GM10847 (cell line): ENCODE data around the gene SLC9A7.

ENCODE experiments used
- POLR2A ChIP-seq: IDR thresholded peaks from 2 replicates; pipeline ENCODE4 v1.6.1; 2011; ENCODE audit not compliant: insufficient read length; ENCODE audit errors: extremely low read depth

The SLC9A7 gene

DNA sequence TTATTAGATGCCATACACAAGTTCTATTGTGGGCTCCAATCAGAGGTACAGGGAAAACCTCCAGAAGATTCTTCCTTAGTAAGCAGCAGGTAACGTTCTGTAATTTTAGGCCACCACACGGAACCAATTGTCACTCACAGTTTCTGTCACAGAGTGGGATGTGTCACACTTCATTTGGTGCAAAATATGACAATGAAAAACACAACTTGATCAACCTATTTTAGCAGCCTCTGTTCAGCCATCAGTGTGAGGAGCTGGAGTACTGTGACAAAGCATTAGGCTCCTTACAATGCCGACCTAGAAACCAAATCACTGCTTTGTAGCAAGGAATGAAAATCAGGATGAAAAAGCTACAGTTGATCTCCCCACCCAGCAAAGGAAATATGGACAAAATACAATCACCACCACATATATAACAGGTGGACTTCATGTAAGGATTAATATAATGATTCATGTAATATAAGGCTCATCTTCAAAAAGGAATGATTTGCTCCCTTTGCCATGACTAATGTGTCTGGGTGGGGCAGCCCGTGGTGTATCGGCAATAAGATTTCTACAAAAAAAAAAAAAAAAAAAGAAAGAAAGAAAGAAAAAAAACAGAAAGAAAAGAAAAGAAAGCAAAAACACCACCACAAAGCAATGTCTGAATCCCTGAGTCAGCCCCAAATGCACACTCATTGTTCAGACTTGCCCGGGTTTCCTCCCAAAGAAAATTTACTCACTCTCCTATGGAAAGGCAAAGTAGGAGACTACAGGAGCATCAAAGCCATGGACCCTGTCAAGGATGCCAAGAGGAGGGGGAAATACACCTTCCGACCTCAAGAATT, 36.0 kb downstream of the SLC9A7 start:
- TF ChIP-seq POLR2A = no peak

GRCh38 chrX:46716796-46717195, 42.1 kb downstream of the SLC9A7 start:
- TF ChIP-seq POLR2A = no peak

GRCh38 chrX:46715997-46716396, 42.9 kb downstream of the SLC9A7 start:
- no peak for TF ChIP-seq POLR2A

GRCh38 chrX:46715530-46715929, 43.4 kb downstream of the SLC9A7 start:
- no peak for TF ChIP-seq POLR2A

DNA sequence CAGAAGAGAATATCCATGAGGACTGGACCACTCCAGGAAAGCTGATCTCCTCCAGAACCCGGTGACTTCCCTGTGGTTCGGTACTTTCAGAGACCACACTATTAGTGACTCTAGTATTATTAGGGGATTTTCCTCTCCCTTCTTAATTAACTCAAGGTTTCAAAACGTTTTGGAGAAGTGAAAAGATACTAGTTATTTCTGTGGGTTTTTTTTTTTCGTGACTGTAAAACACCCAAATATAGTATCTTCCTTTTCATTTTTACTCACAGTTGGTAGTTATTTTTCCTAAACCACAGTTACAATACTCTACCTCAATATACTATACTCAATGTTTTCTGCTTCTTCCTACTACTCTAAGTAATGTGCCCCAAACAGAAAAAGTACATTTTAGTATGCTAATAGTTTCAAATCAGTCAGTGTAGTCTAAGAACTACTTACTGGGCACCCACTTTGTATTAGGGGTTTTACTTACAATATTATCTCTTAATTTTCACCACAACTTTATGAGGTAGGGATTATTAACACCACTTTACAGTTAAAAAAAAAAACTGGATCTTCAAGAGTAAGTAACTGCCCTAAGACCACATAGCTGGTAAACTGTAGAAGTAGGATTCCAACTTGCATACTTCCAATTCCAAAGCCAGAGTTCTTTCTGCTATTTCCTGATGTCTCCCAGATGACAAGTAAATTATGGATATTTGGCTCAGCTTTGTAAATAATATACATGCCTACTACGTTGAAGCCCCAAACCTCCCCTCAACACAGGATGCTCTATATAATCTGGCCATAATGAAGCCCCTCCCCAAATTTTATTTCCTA, 45.0 kb downstream of the SLC9A7 start:
- TF ChIP-seq POLR2A = no peak

- no peak for TF ChIP-seq POLR2A
Observed at GRCh38 chrX:46712764-46713163, 46.2 kb downstream of the SLC9A7 start.

DNA sequence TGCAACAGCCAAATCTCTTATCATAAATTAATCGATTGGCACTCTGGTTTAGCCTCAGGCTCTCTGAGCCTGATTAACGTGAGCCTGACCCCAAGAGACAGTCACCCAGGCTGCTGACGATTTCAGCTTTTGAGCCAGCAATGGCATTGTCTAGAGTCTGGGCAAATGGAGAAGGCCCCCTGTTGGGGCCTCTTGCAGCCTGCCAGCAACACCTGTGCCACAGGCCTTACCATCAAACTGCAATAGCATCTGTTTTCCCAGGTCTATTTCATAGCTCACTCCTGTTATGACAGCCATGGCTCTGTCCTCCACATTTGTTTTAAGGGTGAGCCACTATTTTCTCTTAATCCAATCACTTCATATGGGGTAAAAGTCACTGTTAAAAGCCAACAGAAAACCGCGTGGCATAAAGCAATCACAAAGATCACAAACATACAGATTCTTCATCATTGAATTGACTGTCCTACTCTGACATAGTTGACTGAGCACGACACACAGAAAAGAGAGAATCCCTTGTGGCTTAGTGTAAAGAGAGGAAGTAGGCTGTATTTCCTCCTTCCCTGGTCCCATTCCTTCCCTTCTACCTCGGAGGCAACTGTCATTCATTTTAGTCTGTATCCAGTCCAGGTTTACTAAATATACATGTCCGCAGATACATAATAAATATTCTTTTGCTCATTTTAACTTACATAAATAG, 47.8 kb downstream of the SLC9A7 start:
- TF ChIP-seq POLR2A = no peak

GRCh38 chrX:46710425-46710824, 48.5 kb downstream of the SLC9A7 start:
- no peak for TF ChIP-seq POLR2A

DNA sequence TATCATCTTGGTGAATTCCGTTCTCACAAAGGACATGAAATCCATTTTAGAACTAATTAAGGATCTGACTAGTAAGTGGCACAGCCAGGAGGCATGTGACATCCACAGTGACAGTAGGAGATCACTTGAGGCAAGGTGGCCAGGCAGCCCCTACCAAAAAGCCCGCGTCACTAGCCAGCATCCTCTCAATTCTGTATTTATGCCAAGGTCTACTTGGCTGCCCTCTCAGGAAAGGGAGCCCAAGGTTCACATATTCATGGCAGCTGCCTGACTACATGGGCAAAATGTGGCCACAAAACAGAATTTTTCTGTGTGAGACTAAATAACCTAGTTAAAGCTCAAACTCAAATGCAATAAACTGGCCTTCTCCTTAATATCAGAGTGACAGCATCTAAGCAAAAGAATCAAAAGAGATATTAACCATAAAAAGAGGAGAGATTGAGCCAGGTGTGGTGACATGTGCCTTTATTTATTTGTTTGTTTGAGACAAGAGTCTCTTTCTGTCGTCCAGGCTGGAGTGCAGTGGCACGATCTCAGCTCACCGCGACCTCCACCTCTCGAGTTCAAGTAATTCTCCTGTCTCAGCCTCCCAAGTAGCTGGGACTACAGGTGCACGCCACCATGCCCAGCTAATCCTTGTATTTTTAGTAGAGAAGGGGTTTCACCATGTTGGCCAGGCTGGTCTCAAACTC, 51.5 kb downstream of the SLC9A7 start:
- TF ChIP-seq POLR2A = no peak

DNA sequence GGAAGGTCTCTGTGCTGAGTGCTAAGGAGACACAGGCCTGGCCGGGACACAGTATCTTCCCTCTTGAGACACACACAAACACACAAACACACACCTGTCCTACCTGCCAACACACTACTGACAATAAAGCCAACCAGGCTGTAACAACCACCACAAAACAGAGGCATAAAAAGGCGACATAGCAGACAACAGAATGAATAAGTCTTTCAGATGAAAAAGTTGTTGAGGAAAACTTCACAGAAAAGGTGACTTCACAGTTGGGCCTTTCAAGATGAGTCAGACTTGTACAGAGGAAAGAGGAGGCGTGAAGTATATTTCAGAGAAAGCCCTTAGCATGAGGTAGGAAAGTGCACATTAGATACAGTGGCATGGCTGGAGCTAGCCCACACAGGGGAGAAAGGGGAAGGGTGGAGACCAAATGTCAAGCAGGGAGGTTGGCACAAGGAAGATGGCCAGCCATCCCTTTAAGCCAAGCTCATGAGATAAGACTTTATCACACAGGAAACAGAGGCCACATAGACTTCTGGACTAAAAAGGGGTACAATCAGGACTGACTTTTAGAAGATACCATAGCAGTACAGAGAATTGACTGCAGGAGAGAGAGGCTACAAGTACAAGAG, 54.0 kb downstream of the SLC9A7 start:
- TF ChIP-seq POLR2A = no peak

GRCh38 chrX:46703980-46704379, 54.9 kb downstream of the SLC9A7 start:
- TF ChIP-seq POLR2A = no peak

DNA sequence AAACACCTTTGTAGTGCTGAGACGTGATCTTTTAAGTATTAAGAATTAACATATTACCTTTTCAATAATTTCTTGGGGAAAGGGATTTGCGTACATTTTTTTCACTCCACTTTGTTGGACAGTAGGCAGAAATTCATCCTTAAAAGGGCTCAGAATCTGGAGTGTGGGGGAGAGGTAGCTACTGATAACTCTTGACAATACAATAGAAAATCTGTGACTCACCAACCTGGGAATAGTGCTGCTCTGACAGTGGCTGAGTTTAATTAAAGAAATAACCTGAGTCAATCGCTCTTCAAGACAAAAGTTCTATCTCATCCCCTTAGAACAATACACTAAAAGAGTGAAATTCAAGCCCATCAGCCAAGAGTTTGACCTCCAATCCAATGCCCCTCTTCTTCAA, 60.2 kb downstream of the SLC9A7 start:
- no peak for TF ChIP-seq POLR2A

- TF ChIP-seq POLR2A = no peak
Observed at GRCh38 chrX:46695491-46695890, 63.4 kb downstream of the SLC9A7 start.

GRCh38 chrX:46694549-46694948, 64.4 kb downstream of the SLC9A7 start:
- TF ChIP-seq POLR2A = no peak

- TF ChIP-seq POLR2A = no peak
Observed at GRCh38 chrX:46693149-46693548, 65.8 kb downstream of the SLC9A7 start.

- TF ChIP-seq POLR2A = no peak
Observed at GRCh38 chrX:46690818-46691217, 68.1 kb downstream of the SLC9A7 start.
